Measurements from ENCODE around the gene OR2T2.

- TF ChIP-seq POLR2A (IDR thresholded peaks at IDR 0.05; ENCODE audit: low read length) (no peak), GATA1 (IDR thresholded peaks at IDR 0.05; ENCODE audit: low read depth, low read length) (no peak)
Measured at GRCh38 chr1:248404024-248404423, 41.4 kb upstream of the OR2T2 start.

Data from erythroblast (primary cell).